Uterus (tissue), 4 donors: ENCODE results near the gene TRMT2A. TPM values are rescaled to one million over a fixed set of nuclear protein-coding genes. Genes with fewer than 3 reads are reported as not detected.

Experiments used
- DNase-seq, 2 donors: peaks; one replicate each; pipeline ENCODE4 v3.0.0-alpha.2; 2019 to 2020
- H3K27ac ChIP-seq, 2 donors: fragments of 200-600 bp; sonication (generic); 1 replicate in 1 of 2; 2 replicates in 1 of 2; pipeline ENCODE4 v1.5.1; 2016 to 2018
- H3K27me3 ChIP-seq, 2 donors: fragments of 200-600 bp; sonication (generic); one replicate each; pipeline ENCODE4 v1.5.1; 2018 to 2019; ENCODE audit warnings: control low read depth in 1 of 2
- H3K36me3 ChIP-seq, 2 donors: fragments of 200-600 bp; sonication (generic); one replicate each; pipeline ENCODE4 v1.5.1; 2019; ENCODE audit warnings: control low read depth in 1 of 2
- H3K4me1 ChIP-seq, 2 donors: fragments of 200-600 bp; sonication (generic); one replicate each; pipeline ENCODE4 v1.5.1; 2018 to 2019; ENCODE audit warnings: control low read depth in 1 of 2
- H3K4me3 ChIP-seq, 2 donors: fragments of 200-600 bp; sonication (generic); 1 replicate in 1 of 2; 2 replicates in 1 of 2; pipeline ENCODE4 v1.5.1; 2018 to 2019; ENCODE audit warnings: mild to moderate bottlenecking in 1 of 2
- H3K9me3 ChIP-seq, 2 donors: fragments of 200-600 bp; sonication (generic); one replicate each; pipeline ENCODE4 v1.5.1; 2019; ENCODE audit warnings: control low read depth in 1 of 2
- POLR2A ChIP-seq, 2 donors: fragments of 450-650 bp; IDR thresholded peaks; one replicate each; pipeline ENCODE4 v1.6.1; 2016; ENCODE audit warnings: antibody characterized with exemption in 2 of 2, mild to moderate bottlenecking in 1 of 2, moderate library complexity in 1 of 2
- intact Hi-C: fragments of 100-400 bp; cut with DNase I; formaldehyde crosslinking; loops from one replicate; pipeline ENCODE4 v1.15.1; 2023; ENCODE audit warnings: low total_unique reads
- total RNA-seq, 4 donors: library from RNA; depleted of rRNA in 3 of 4; stranded (reverse); fragments of >200 nt in 3 of 4; gene quantifications; one replicate each; pipeline versions ENCODE4 v1.1.0 to v1.2.4, GENCODE V29; 2014 to 2023
- TF ChIP-seq, protein P1 (sequence below), 4 experiments: fragments of 200-600 bp in 2 of 4; fragments of 450-650 bp in 2 of 4; sonication (generic) in 2 of 4; IDR thresholded peaks; one replicate each; pipeline ENCODE4 v1.5.1; 2016 to 2019; ENCODE audit warnings: antibody characterized with exemption in 4 of 4, mild to moderate bottlenecking in 2 of 4, moderate library complexity in 1 of 4
- donor health status: DM: yes; HTN: yes; CAD: no.

Gene TRMT2A
- total RNA-seq, 4 donors from 2014 or later: 30.9 to 123 (median 45.3) TPM

DNA sequence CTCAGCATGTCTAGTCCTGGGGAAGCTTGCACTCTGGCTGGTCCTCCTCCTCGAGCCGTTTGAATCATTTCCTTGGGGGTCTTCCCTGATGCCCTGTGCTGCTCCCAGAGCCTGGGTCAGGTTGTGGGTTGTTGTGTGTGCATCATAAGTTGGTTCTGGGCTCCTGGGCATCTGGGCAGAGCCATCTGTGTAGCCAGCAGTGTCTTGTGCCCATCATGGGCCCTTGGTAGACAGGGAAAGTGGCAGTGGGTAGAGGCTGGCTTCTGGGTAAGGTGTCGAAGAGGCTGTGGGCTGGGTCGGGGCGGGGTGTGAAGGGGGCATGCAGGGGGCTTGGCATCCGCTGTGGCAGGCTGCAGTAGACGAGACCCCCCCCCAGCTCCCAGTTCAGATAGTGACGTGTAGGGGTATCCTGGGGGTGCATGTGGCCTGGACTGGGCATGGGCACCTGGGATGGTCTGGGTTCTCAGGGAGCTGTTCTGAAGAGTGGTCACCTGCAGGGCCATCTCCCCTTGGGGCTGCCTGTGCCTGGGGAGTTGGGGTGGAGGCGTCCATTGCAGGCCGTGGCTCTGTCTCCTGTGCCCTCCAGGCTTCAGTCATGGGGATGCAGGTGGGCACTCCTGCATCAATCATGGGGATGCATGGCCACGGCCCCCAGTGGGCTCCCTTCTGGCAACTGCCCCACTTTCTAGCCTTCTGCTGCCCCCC, 7.2 kb upstream of the TRMT2A start:
- H3K27me3 ChIP-seq: no peaks in the 10 kb centered on the region
- DNase-seq: no peak
- intact Hi-C loops: no loop called here
- no peaks in the 10 kb centered on the region for H3K36me3 ChIP-seq
- no peaks in the 10 kb centered on the region for H3K4me1 ChIP-seq
- TF ChIP-seq, protein P1, sequence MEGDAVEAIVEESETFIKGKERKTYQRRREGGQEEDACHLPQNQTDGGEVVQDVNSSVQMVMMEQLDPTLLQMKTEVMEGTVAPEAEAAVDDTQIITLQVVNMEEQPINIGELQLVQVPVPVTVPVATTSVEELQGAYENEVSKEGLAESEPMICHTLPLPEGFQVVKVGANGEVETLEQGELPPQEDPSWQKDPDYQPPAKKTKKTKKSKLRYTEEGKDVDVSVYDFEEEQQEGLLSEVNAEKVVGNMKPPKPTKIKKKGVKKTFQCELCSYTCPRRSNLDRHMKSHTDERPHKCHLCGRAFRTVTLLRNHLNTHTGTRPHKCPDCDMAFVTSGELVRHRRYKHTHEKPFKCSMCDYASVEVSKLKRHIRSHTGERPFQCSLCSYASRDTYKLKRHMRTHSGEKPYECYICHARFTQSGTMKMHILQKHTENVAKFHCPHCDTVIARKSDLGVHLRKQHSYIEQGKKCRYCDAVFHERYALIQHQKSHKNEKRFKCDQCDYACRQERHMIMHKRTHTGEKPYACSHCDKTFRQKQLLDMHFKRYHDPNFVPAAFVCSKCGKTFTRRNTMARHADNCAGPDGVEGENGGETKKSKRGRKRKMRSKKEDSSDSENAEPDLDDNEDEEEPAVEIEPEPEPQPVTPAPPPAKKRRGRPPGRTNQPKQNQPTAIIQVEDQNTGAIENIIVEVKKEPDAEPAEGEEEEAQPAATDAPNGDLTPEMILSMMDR (IDR thresholded peaks at IDR 0.05): no peak
- TF ChIP-seq POLR2A (IDR thresholded peaks at IDR 0.05): no peak
- no peaks in the 10 kb centered on the region for H3K9me3 ChIP-seq
- no peak overlapping the region for H3K4me3 ChIP-seq
- H3K27ac ChIP-seq: no peak overlapping the region

DNA sequence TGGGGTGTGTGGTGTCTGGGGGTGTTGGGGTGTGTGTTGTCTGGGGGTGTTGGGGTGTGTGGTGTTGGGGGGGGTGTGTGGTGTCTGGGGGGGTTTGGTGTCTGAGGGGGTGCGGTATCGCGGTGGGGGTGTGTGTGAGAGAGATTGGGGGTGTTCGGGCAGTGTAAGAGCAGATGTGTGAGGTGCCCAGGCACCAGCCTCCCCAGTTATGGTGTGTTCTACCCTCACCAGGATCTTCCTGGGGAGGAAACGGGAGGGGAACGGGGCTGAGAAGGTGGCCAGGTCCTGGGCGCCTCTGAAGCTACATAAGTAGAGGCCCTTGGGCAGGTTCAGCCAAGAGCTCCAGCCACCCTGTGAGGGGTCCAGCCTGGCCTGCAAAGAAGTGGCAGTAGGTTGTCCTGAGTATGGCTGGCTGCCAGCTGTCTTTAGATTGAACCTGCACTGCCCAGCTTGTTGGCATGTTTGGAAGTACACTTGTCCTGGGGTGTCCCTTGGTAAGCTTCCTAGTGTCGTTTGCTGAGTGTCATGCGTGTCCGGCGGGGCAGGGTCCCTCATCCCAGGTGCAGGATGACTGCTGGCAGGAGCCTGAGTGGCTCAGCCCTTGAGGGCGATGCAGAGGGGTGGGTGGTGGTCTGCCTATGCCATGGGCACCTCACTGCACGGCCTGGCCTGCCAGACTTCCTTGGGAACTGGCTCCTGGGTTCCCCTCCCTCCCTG, 6.5 kb upstream of the TRMT2A start:
- no peak overlapping the region for H3K27ac ChIP-seq
- no peaks in the 10 kb centered on the region for H3K4me1 ChIP-seq
- no peaks in the 10 kb centered on the region for H3K9me3 ChIP-seq
- H3K36me3 ChIP-seq: no peaks in the 10 kb centered on the region
- no peak for DNase-seq
- no peak for TF ChIP-seq POLR2A (IDR thresholded peaks at IDR 0.05)
- TF ChIP-seq, protein P1 (IDR thresholded peaks at IDR 0.05): no peak
- intact Hi-C loops: no loop called here
- H3K4me3 ChIP-seq: no peak overlapping the region
- no peaks in the 10 kb centered on the region for H3K27me3 ChIP-seq

DNA sequence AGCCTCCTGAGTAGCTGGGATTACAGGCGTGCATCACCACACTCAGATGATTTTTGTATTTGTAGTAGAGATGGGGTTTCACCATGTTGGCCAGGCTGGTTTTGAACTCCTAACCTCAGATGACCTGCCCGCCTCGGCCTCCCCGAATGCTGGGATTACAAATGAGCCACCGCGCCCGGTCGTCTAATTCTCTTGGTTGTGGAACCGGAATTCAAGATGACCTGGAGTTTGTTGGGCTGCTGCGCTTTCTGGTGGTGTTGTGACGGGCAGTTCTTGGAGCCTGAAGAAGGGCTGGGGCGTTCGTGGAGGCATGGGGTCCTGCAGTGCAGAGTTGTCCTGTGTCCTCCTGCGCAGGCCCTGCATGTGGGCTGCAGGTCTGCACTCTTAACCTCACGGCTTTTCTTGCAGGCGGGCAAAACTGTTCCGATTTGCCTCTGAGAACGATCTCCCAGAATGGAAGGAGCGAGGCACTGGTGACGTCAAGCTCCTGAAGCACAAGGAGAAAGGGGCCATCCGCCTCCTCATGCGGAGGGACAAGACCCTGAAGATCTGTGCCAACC, 4.9 kb upstream of the TRMT2A start:
- Histone ChIP-seq H3K27ac (no peak overlapping the region), H3K9me3 (no peaks in the 10 kb centered on the region), H3K36me3 (no peaks in the 10 kb centered on the region), H3K27me3 (no peaks in the 10 kb centered on the region), H3K4me1 (no peaks in the 10 kb centered on the region), H3K4me3 (no peak overlapping the region)
- DNase-seq: no peak
- TF ChIP-seq, protein P1 (IDR thresholded peaks at IDR 0.05): no peak
- TF ChIP-seq POLR2A (IDR thresholded peaks at IDR 0.05): no peak
- intact Hi-C loops: no loop called here

DNA sequence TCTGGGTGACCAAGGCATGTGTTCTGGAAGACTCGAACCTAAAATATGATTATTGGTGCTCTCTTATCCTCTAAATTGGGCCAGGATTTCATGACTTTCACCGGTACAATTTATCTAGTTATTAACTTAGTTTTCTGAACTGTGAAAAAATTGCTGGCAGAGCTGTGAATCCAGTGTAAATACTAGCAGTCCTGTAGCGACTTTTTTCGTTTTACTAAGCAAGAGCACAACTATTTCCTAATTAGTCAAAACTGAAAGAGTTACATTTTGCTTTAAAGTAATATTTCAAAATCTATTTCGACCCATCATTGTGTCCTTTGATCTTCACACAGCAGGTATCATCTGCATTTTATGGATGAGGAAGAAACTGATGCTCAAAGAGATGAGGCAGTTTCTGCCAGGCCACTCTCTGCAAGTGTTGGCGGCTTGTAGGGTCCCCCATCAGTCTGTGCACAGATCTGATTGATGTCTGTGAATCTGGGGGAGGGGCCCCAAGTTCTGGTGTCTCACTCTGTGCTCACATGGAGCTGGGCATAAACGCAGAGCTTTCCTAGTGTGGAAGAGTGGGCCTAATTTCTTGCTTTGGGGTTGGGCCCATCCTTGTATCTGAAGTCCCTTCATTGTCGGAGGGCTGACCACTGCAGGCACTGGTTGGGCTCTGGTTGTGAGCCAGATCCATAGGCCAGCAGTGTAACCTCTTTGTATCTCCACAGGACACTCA, 1.4 kb upstream of the TRMT2A start:
- DNase-seq: no peak
- Histone ChIP-seq H3K4me1 (peaks cover 4 to 7% of the 10 kb centered on the region in 2 donors), H3K27me3 (no peaks in the 10 kb centered on the region), H3K9me3 (no peaks in the 10 kb centered on the region), H3K4me3 (peak overlapping the region; percentile 51 to 95), H3K27ac (peak overlapping the region in 1 of 2 donors; percentile 87), H3K36me3 (no peaks in the 10 kb centered on the region)
- intact Hi-C loops: loop anchor here (10.0 kb wide), 1 partner anchor 144 kb away; no protein-coding TSS in a partner anchor
- TF ChIP-seq, protein P1 (IDR thresholded peaks at IDR 0.05): no peak
- no peak for TF ChIP-seq POLR2A (IDR thresholded peaks at IDR 0.05)
